Central memory CD8-positive, alpha-beta T cell (primary cell): ENCODE results near the gene CLEC2A.

ENCODE experiments used
- ATAC-seq: fragments of 150-1000 bp; cut with Tn5 transposase; replicated peaks from 2 replicates; pipeline ENCODE4 v1.10.0; 2022; ENCODE audit warnings: mild to moderate bottlenecking, moderate FRiP score, moderate number of reproducible peaks; ENCODE audit not compliant: poor library complexity, severe bottlenecking; ENCODE audit errors: extremely low read depth
- DNase-seq, 2 donors: peaks; one replicate each; pipeline ENCODE4 v3.0.0; 2021; ENCODE audit warnings: low spot score in 2 of 2
- H3K27ac Mint-ChIP-seq: one replicate; pipeline ENCODE4 v1.8.0; 2022; ENCODE audit warnings: low read depth, mild to moderate bottlenecking, moderate library complexity, mixed read lengths
- H3K27me3 Mint-ChIP-seq: one replicate; pipeline ENCODE4 v1.8.0; 2022; ENCODE audit warnings: mixed read lengths
- H3K36me3 Mint-ChIP-seq: one replicate; pipeline ENCODE4 v1.8.0; 2022; ENCODE audit warnings: mild to moderate bottlenecking, moderate library complexity, mixed read lengths; ENCODE audit not compliant: insufficient read depth
- H3K4me1 Mint-ChIP-seq: one replicate; pipeline ENCODE4 v1.8.0; 2022; ENCODE audit warnings: mixed read lengths
- H3K4me3 Mint-ChIP-seq: one replicate; pipeline ENCODE4 v1.8.0; 2022; ENCODE audit warnings: mild to moderate bottlenecking, moderate library complexity, mixed read lengths
- H3K9me3 Mint-ChIP-seq: one replicate; pipeline ENCODE4 v1.8.0; 2022; ENCODE audit warnings: mixed read lengths

The CLEC2A gene

GRCh38 chr12:9926876-9927275, 5.3 kb downstream of the CLEC2A start:
- DNase-seq = no peak
- H3K27ac Mint-ChIP-seq = no peak overlapping the region
- H3K27me3 Mint-ChIP-seq = peaks cover 20% of the 10 kb centered on the region
- ATAC-seq = no peak
- peaks cover 1% of the 10 kb centered on the region for H3K36me3 Mint-ChIP-seq
- H3K4me3 Mint-ChIP-seq = no peak overlapping the region
- H3K4me1 Mint-ChIP-seq = peaks cover 5% of the 10 kb centered on the region
- H3K9me3 Mint-ChIP-seq = no peaks in the 10 kb centered on the region

DNA sequence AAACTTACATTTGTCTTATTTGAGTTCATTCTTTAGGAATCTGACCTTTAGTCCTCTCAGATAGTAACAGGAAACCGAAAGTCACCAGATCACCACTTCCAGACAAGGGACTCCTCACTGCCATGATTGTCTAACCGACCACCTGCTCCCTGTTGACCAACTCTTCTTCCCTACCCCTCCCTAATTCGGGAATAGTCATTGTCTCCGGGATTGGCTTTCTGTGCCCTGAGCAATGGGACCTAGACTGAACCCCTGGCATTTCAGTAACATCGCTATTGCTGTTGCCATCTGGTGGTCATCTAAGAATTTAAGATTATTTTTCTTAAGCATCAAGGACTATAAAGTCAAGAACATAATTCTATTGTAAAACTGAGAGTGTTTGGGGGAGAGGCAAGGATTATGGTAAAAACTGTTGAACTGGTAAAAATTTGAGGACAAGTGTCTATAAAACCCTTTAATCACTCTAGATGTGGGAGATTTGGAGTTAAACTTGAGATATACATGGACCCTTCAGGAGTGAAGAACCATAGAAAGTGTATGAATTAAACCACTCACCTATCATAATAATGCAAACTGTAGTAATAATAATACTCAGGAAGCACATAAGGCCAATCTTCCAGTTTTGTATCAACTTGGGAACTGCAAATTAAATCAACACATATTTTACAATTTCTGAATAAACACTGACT, 6.3 kb downstream of the CLEC2A start:
- H3K27me3 Mint-ChIP-seq = peaks cover 10% of the 10 kb centered on the region
- ATAC-seq (no peak), DNase-seq (no peak)
- H3K27ac Mint-ChIP-seq = no peak overlapping the region
- peaks cover 1% of the 10 kb centered on the region for H3K36me3 Mint-ChIP-seq
- peaks cover 5% of the 10 kb centered on the region for H3K4me1 Mint-ChIP-seq
- H3K4me3 Mint-ChIP-seq = peak overlapping the region; percentile 57
- H3K9me3 Mint-ChIP-seq = no peaks in the 10 kb centered on the region

- no peak overlapping the region for H3K4me3 Mint-ChIP-seq
Observed at GRCh38 chr12:9922429-9922828, 9.7 kb downstream of the CLEC2A start.

GRCh38 chr12:9920451-9920850, 11.7 kb downstream of the CLEC2A start:
- H3K4me3 Mint-ChIP-seq = no peak overlapping the region
- H3K36me3 Mint-ChIP-seq = no peaks in the 10 kb centered on the region
- no peak overlapping the region for H3K27ac Mint-ChIP-seq
- no peak for ATAC-seq
- no peaks in the 10 kb centered on the region for H3K9me3 Mint-ChIP-seq
- H3K4me1 Mint-ChIP-seq = no peaks in the 10 kb centered on the region
- H3K27me3 Mint-ChIP-seq = no peaks in the 10 kb centered on the region
- DNase-seq = no peak

More at GRCh38 chr12:9922429-9922828, 9.7 kb downstream of the CLEC2A start:
- DNase-seq = no peak
- ATAC-seq = no peak
- Mint-ChIP-seq H3K9me3 (no peaks in the 10 kb centered on the region), H3K27me3 (no peaks in the 10 kb centered on the region), H3K36me3 (no peaks in the 10 kb centered on the region), H3K27ac (no peak overlapping the region), H3K4me1 (peaks cover 5% of the 10 kb centered on the region)

DNA sequence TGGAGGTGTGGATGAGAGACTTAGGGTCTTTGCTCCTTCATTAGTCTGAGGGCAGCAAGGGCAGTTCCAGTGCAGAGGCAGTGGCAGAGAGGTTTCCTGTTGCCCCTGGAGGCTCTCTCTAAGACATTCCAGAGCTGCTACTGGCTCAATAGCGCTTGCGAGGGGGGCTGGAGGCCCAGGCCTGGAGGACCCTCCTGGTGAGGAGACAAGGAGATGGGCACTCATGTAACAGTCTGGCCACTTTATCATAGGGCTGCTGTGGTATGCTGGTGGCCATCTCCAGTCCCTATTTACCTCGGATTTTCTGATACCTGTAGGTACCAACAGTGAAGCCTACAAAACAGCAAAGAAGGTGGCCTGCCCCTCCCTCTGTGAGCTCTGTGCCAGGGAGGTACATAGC, 12.7 kb downstream of the CLEC2A start:
- Mint-ChIP-seq H3K27ac (no peak overlapping the region), H3K9me3 (no peaks in the 10 kb centered on the region), H3K36me3 (no peaks in the 10 kb centered on the region), H3K27me3 (no peaks in the 10 kb centered on the region), H3K4me3 (no peak overlapping the region), H3K4me1 (no peaks in the 10 kb centered on the region)
- no peak for DNase-seq
- no peak for ATAC-seq

DNA sequence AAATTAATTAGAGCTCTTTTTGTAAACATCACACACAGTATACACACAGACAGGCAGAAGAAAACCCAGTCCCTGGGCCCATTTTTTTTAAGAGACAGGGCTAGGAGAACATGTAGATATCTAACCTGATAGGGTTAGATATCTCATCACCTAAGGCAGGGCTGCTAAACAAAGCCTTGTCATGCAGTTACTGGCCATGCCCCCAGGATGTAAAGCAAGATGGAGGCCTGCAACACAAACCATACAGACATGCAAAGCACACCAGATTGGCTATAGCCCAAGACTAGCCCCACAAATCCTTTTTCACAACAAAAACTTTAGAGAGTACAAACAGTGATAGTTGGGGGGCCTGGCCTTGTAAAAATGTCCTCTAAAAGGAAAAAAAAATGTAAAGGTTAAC, 20.5 kb downstream of the CLEC2A start:
- Mint-ChIP-seq H3K4me1 (peaks cover 27% of the 10 kb centered on the region), H3K27ac (no peak overlapping the region), H3K4me3 (no peak overlapping the region), H3K27me3 (no peaks in the 10 kb centered on the region), H3K36me3 (peaks cover 3% of the 10 kb centered on the region), H3K9me3 (peaks cover 8% of the 10 kb centered on the region)
- ATAC-seq (no peak), DNase-seq (no peak)

DNA sequence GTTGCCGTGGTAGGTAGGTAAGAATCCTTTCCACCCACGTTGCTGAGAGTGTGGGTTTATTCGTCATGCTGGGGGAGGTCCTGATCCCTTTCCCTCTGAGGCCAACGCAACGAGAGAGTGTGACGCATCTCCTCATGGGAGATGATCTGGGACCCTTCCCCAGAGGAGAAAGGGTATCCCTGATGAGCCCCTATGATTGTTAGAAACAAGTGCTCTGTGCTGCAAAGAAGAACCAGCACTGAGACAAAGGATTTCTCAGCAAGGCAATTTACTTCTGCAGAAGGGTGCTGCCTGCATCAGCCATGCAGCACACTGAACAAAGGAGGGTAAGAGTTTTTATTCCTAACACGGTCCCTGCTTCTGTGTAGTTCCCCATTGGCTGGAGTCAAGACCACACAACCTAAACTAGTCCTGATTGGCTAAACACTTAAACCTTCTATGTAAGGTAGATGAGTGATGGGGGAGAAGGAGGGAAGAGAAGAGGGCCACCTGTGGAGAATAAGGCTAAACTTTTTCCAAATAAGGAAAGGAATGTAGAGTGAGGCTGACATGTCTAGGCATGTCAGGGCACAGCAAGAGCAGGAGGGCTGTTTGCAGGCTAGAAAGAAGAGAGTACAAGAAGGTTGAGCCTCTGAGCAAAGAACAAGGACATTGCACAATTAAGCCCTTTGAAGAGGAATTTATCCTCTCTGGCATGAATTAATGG, 21.3 kb downstream of the CLEC2A start:
- Mint-ChIP-seq H3K9me3 (peaks cover 8% of the 10 kb centered on the region), H3K36me3 (peaks cover 3% of the 10 kb centered on the region), H3K27me3 (no peaks in the 10 kb centered on the region), H3K4me1 (peaks cover 35% of the 10 kb centered on the region), H3K4me3 (no peak overlapping the region), H3K27ac (peak overlapping the region; percentile 19)
- DNase-seq (no peak), ATAC-seq (no peak)

DNA sequence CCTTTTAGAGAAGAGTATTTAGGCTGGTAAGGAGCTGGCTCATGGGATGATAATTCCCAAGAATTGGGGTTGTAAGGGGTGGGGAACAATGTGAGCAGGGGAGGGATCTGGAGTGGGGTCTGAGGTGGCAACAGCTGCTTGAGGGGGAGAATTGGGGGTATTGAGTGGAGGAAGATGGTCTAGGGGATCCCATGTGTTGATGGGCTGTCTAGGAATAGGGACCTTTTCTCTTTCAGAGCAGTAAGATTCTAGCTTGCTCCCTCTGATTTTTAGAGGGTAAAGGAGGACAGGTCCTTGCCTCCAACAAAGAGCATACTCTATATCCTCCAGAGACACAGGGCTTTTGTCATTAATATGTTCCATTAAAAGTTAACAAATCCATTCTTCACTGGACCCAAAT, 22.4 kb downstream of the CLEC2A start:
- H3K27me3 Mint-ChIP-seq = no peaks in the 10 kb centered on the region
- peaks cover 8% of the 10 kb centered on the region for H3K9me3 Mint-ChIP-seq
- H3K36me3 Mint-ChIP-seq = peaks cover 3% of the 10 kb centered on the region
- no peak overlapping the region for H3K27ac Mint-ChIP-seq
- H3K4me1 Mint-ChIP-seq = peaks cover 36% of the 10 kb centered on the region
- H3K4me3 Mint-ChIP-seq = no peak overlapping the region
- ATAC-seq (no peak), DNase-seq (no peak)

DNA sequence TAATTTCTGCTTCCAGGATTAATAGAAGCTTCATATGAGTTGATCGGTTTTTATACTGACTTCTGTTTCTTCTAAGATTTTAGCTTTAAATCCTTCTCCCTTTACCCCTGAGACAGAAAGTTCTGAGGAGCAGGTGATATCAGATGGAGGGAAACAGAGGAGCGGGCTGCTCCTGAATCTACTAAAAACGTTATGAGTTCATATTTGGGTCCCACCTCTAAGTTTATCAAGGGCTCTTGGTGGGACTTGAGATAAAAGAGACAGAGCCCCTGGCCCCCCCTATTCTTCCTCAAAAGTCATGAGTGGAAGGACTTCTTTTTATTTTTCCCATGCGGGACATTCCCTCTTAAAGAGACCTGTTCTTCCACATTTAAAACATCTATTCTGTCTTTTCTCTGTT, 23.8 kb downstream of the CLEC2A start:
- DNase-seq (no peak), ATAC-seq (no peak)
- Mint-ChIP-seq H3K36me3 (peaks cover 3% of the 10 kb centered on the region), H3K27ac (peak overlapping the region; percentile 70), H3K27me3 (no peaks in the 10 kb centered on the region), H3K9me3 (peaks cover 8% of the 10 kb centered on the region), H3K4me1 (peaks cover 36% of the 10 kb centered on the region), H3K4me3 (no peak overlapping the region)

GRCh38 chr12:9907769-9908168, 24.4 kb downstream of the CLEC2A start:
- ATAC-seq = no peak
- peaks cover 34% of the 10 kb centered on the region for H3K4me1 Mint-ChIP-seq
- peak overlapping the region; percentile 87 for H3K27ac Mint-ChIP-seq
- no peak for DNase-seq
- peaks cover 3% of the 10 kb centered on the region for H3K36me3 Mint-ChIP-seq
- no peaks in the 10 kb centered on the region for H3K27me3 Mint-ChIP-seq
- no peak overlapping the region for H3K4me3 Mint-ChIP-seq
- H3K9me3 Mint-ChIP-seq = peaks cover 8% of the 10 kb centered on the region

GRCh38 chr12:9906873-9907272, 25.3 kb downstream of the CLEC2A start:
- peak in 1 of 2 donors; percentile 54 for DNase-seq
- peak overlapping the region; percentile 42 for H3K4me3 Mint-ChIP-seq
- H3K9me3 Mint-ChIP-seq = peaks cover 8% of the 10 kb centered on the region
- ATAC-seq = peak; percentile 99
- peak overlapping the region; percentile 87 for H3K27ac Mint-ChIP-seq
- H3K27me3 Mint-ChIP-seq = no peaks in the 10 kb centered on the region
- peaks cover 3% of the 10 kb centered on the region for H3K36me3 Mint-ChIP-seq
- peaks cover 30% of the 10 kb centered on the region for H3K4me1 Mint-ChIP-seq

- Mint-ChIP-seq H3K4me1 (peaks cover 24% of the 10 kb centered on the region), H3K4me3 (no peak overlapping the region), H3K36me3 (peaks cover 2% of the 10 kb centered on the region), H3K9me3 (no peaks in the 10 kb centered on the region), H3K27me3 (peaks cover 9% of the 10 kb centered on the region), H3K27ac (no peak overlapping the region)
- ATAC-seq (no peak), DNase-seq (no peak)
Observed at GRCh38 chr12:9902539-9903228, 29.5 kb downstream of the CLEC2A start.

- H3K4me3 Mint-ChIP-seq = no peak overlapping the region
- ATAC-seq (no peak), DNase-seq (no peak)
- no peaks in the 10 kb centered on the region for H3K36me3 Mint-ChIP-seq
- H3K4me1 Mint-ChIP-seq = peaks cover 7% of the 10 kb centered on the region
- no peak overlapping the region for H3K27ac Mint-ChIP-seq
- peaks cover 9% of the 10 kb centered on the region for H3K27me3 Mint-ChIP-seq
- no peaks in the 10 kb centered on the region for H3K9me3 Mint-ChIP-seq
Observed at GRCh38 chr12:9900930-9901329, 31.2 kb downstream of the CLEC2A start.
